ENCODE results near the gene IL13.

- no peak for TF ChIP-seq EZH2 (IDR thresholded peaks at IDR 0.05; ENCODE audit: borderline replicate concordance, low read depth, low read length, poor library complexity, severe bottlenecking)
- TF ChIP-seq CTCF (conservative IDR thresholded peaks at IDR 0.05; ENCODE audit: low read depth, low read length) = no peak
These were observed 7.7 kb downstream of the IL13 start for GRCh38 chr5:132665574-132666080.
